ENCODE results near the gene ZNF18.
"Not testable (repeated sequence)": the region's sequence is repeated elsewhere in the genome, so short reads cannot be mapped to it uniquely, and the experiment has no call there.

The ZNF18 gene

DNA sequence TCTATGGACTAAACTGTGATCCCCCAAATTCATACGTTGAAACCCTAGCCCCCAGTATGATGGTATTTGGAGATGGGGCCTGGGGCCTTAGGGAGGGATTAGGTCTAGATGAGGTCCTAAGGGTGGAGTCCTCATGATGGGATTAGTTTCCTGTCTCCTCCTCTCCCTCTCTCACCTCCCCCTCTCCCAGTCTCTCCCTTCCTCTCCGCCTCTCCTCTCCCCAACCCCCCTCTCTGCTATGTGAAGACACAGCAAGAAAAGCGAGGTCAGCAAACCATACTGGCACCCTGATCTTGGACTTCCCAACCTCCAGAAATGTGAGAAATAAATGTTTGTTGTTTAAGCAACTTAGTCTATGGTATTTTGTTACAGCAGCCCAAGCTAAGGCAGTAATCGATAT, 15.4 kb downstream of the ZNF18 start:
- no peak for DNase-seq

DNA sequence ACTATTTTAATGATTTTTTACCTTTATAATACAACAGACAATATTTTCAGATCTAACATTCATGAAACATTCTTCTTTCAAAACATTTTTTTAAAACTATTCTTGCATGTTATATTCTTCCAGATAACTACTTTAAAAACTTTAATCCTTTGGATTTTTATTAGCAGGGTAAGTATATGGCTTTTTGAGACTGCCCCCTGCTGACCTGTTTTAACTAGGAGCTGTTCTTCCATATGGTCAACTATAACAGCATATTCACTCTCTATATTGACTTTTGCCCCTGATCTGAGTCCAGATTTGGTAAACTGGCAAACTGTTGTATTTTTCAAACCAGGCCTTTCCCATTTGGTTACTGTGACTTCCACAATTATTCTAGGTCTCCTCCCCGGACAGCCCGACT, 16.5 kb downstream of the ZNF18 start:
- DNase-seq = no peak

DNA sequence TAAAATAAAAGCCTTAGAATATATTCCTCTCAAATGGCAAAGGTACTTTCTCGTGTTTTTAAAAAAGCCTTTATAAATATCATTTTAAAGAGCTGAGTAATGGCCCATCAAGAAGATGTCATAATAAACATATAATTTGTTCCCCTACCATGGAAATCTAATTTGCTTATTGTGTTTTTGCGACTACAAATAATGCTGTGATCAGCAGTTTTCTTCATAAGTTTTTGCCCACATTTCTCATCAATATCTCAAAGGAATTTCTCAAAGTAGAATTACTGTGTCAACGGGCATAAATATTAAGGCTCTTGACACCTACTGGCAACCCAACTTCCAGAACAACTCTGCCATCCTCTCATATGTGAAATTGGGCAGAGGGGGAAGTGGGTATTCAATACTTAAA, 17.5 kb downstream of the ZNF18 start:
- no peak for DNase-seq

DNA sequence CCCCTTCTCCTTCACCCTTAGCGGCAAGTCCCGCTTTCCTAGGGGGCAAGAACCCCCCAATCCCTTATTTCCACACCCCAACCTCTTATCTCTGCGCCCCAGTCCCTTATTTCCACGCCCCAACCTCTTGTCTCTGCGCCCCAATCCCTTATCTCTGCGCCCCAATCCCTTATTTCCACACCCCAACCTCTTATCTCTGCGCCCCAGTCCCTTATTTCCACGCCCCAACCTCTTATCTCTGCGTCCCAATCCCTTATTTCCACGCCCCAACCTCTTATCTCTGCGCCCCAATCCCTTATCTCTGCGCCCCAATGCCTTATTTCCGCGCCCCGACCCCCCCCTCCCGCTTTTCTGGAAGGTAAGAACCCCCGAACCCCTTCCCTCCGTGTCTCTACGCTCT, 24.5 kb downstream of the ZNF18 start:
- not testable (repeated sequence) for DNase-seq

DNA sequence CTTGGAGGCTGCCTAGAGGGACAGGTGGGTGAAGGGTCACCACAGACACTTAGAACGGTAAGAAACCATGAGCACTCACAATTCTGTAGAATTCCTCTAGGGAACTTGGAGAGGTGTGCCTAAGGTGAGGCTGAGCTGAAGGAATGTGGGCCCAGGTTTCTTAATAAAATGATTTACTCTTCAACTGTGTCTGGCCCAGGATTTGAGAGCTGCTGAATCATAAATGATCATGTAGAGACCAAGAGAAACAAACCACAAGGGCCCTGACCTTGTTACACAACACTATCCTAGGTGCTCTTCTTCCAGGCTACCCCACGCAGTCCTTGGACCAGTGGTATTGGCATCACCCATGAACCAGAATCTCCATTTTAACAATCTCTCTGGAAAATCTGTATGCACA, 27.7 kb downstream of the ZNF18 start:
- DNase-seq = no peak

DNA sequence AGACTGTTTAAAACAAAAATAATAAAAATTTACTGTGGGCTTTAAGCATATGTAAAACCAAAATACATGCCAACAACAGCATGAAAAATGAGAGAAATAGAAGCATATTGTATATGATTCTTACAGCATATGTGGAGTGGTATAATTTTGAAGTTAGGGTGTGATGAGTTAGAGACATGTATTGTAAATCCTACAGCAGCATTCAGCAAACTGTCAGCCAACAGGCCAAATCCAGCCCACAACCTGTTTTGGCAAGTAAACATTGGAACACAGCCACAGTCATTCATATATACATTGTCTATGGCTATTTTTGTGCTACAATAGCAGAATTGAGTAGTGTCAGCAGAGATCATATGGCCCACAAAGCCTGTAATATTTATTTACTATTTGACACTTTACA, 42.3 kb downstream of the ZNF18 start:
- DNase-seq = no peak

DNA sequence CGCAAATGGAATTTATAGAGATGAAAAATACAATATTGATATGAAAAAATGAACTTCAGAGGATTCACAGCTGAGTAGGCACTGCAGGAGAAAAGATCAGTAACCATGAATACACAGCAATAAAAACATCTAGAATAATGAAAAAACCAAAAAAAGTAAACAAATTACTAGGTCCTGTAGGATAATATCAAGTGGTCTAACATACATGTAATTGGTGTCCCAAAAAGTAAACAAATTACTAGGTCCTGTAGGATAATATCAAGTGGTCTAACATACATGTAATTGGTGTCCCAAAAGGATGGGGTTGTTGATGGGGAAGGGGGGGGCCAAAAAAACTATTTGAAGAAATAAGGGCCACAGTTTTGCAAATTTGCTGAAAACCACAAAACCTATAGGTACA, 43.4 kb downstream of the ZNF18 start:
- DNase-seq = no peak

DNA sequence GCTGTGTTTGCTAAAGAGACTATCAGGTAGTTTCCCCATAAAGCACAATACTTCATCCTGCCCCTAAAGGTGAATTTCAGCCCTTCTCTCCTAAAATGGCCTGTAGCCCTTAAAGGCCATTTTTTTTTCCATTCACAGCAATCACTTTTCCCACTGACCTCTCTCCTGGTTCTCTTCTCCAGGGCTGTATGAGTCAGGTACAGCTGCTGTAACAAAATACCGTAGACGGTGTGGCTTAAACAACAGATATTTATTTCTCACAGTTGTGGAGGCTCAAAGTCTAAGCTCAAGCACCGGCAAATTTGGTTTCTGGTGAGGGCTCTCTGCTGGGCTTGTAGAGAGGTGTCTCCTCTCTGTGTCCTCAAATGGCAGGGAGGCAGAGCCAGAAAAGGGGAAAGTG, 44.7 kb downstream of the ZNF18 start:
- DNase-seq = no peak

DNA sequence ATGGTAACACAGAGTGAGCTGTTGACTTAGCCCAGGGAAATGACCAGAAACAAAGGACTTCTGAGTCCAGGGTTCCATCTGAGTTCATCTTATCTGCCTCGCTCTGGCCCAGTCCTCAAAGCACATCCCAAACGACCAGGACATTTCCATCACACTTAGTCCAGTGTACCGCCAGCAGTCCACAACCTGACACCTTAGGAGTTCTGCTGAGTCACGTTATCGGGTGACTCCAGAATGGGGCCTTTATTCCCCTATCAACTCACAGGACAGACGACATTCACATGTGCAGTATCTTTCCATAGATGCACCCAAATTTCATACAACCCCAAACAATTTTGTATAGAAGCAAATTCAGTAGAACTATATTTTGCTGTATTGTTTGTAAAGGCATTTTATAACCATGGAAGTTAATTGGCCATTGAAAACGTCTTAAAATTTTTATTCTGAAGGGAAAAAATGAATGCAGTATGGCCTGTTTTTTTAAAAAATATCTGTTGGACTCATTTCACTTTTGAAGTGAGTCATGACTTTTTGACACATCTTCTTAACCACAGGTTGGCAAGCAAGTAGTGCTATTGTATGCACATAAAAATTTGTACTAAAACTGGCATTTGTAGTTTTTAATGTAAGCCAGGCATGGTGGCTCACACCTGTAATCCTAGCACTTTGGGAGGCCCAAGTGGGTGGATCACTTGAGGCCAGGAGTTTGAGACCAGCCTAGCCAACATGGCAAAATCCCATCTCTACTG, 46.3 kb downstream of the ZNF18 start:
- no peak for DNase-seq

DNA sequence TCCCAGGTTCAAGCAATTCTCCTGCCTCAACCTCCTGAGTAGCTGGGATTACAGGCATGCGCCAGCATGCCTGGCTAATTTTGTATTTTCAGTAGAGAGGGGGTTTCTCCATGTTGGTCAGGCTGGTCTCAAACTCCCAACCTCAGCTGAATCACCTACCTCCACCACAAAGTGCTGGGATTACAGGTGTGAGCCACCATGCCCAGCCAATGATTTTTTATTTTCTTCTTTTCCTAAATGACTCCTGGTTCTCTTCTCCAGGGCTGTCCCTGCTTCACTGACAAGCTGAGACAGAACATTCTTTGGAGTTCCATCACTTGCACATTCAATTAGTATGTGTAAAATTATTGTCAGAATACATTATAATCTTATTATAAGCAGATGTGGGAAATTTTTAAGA, 47.7 kb downstream of the ZNF18 start:
- DNase-seq = not testable (repeated sequence)

DNA sequence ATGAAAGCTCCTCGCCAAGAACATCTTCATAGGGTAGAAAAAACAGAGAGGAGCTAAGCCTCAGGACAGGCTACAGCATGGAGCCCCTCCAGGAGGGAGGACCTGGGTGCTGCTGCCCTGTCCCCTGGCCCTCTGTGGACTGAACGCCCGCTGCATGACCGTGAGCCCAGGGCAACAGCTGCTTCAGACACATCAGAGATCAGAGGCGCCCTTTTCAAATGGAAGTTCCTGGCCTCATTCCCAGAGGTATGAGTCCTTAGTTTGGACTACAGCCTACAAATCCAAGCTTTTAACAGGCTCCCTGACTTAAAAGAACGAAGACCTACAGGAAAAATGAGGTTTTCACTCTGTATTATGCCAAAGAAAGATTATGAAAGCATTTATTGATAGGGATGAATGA, 48.5 kb downstream of the ZNF18 start:
- DNase-seq = no peak

DNA sequence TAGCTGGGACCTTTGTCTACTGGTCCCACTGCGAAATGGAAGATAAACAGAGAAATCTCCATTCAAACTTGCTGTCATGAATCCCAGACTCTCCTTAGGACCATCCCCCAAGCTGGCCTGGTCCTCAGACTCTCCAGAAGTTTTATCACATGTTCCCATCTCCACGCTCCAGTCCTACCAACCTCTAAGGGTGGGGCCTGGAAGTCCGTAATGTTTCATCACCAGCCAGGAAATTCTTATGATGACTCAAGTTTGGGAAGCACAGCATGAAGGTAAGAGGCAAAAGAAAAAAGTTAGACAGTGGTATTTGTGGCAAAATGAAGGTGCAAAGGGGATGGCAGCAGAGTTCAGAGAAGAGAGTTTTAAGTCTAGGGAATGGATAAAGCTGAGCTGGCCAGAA, 52.7 kb downstream of the ZNF18 start:
- no peak for DNase-seq

DNA sequence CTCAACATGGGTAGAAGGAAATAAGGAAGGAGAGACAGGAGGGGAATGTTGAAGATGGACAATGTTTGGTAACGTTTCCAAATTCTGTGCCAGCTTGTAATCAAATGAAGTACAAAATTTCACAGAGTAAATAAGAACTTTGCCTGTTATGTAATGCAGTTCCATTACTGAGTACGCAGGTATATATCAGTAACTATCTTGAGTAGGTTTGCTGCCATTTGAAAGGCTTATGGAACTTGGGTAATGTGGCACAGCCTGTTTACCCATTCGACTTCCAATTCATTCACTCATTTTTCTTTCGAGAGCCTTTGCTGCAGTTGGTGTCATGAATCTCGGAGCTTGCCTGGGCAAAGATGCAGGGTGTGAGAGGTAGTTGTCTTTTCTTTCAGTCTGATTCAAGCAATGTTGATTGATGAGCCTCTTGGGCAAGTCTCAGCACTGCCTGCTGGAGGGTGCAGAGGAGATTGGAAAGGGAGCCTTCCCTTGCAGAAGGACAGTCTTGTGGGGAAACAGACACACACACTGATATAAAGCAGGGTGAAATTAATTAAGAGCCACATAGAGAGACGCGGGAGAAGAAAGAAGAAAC, 53.4 kb downstream of the ZNF18 start:
- DNase-seq = no peak

DNA sequence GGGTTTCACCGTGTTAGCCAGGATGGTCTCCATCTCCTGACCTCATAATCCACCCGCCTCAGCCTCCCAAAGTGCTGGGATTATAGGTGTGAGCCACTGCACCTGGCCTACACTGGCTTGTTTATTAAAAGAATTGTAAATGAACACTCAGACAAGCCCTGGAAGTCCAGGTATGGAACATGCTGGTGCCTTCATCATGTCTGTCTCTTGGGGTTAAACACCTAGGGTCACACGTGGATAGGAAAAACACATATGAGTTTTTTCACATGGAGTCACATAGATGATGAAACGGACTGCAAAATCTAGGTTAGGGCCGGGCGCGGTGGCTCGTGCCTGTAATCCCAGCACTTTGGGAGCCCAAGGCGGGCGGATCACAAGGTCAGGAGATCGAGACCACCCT, 54.2 kb downstream of the ZNF18 start:
- not testable (repeated sequence) for DNase-seq

DNA sequence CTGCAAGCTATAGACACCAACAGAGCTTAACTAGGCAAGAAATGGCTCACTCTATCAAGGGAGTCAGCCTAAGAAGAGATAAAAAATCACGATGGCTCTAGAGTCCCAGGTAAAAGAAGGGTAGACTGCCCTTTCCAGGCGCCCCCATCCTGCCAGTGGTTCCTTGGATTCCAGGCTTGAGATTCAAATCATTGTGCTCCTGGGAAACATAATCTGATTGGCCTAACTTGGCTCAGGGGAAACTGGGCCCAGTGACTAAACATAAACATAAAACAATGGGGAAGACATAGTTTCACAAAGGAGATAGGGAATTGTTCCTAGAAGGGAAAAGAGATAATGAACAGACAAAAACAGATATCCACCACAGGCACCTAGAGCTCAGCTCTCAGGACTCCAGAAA, 56.4 kb downstream of the ZNF18 start:
- no peak for DNase-seq

DNA sequence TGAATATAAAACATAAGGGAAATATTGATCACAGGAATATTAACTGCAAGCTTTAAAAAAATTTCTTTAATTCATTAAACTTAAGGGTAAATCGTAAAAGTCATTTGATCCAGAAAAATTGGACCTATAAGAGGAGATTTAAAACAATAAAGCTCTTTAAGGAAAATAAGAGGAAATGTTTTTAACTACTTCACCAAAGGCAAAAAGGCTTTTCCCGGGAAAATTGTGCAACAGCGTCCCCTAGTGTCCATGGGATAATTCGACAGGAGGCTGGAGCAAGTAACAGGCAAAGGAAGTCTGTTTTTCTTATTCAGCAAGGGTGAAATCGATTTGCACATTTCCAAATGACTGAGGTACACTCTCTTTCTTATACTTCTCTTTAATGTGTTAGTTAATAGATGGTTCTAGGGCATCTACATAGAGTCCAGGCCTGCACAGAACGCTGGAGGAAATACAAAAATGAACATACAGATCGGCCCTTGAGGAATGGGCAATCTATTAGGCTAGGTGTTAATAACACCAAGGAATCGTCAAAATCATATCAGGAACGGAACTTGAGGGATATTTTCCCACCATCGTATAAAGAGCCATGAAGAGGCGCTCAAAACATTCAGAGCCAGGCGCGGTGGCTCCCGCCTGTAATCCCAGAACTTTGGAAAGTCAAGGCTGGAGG, 61.4 kb downstream of the ZNF18 start:
- no peak for DNase-seq

DNA sequence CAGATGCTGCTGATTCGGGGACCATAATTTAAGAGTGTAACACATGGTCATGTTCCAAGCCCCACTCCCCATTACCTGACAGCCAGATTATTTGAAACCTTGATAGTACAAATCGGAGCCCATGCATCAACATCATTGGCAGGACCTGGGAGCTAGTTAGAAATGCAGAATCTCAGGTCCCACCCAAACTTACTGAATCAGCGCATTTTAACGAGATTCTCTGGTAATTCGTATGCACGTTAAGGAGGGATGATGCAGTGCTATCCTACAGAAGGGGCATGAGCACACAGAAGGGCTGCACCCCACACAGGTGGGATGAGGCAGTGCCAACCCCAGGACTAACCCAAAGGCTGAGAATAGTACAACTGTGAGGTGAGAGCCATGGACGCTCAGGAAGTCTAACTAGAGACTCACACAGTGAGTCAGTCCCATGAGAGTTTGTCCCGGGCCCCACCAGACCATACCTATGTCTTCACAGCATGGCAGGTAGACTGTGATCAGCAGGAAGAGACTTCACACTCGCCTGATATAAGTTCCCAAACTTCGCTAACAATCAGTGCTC, 64.9 kb downstream of the ZNF18 start:
- no peak for DNase-seq

DNA sequence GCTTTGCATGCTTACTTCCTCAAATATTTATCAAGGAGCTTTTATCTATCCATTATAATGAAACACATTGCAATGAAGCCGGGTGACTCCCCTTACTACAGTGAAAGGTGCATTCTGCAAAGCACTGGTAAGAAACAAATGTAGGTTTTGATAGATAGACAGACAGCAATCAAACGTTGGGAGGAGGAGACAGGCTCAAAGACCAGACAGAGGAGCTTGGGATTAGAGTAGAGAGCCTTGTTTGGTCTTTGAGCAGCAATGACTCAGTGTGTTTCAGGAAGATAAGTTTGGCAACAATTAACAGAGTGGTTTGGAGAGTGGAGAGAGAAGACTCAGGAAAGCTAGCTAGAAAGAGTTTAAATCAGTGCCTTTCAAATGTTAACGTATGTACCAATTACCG, 68.8 kb downstream of the ZNF18 start:
- no peak for DNase-seq

All from NCI-H1092 (cell line).